ENCODE results near the gene CLCN3. TPM values are rescaled to one million over a fixed set of nuclear protein-coding genes. Genes with fewer than 3 reads are reported as not detected.

The CLCN3 gene
- total RNA-seq, 1 donor from 2014 or later: 57.4 TPM

DNA sequence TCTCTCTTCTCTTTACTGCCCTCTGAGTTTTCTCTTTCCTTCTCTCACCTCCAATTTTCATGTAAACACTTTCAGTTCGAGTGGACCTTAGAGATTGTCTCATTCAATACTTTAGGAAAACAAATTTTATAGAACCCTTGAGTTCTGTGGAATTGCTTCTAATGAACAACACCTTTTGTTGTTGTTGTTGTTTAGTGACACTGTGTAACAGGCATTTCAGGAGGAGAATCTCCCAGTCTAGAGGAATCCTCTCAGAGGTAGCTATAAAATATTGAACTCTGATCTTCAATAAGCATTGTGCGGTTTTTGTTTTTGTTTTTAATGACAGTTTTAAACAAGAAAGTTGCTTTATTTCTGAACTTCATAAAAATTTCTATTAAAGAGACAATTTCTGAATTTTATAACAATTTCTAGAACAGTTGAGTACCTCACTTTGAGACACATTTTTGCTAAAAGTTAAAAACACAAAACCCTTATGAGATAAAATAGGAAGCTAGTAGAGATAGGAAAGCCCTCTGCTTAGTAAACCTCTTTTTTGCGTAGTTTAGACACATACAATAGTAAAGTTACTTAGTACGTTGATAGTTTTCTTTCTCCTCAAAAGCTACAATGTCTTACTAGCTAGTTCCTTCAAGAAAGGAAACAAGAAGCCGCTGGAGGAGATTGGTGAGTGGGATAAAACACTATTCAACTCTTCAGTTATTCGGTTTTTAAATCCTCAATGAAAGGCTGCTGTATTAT, 38.8 kb downstream of the CLCN3 start:
- Mint-ChIP-seq H3K27ac (peak overlapping the region; percentile 99), H3K9me3 (no peaks in the 10 kb centered on the region), H3K36me3 (peaks cover 6% of the 10 kb centered on the region), H3K4me3 (peak overlapping the region; percentile 15), H3K27me3 (ENCODE audit: low read depth) (no peaks in the 10 kb centered on the region), H3K4me1 (peaks cover 41% of the 10 kb centered on the region)
- TF ChIP-seq, protein P1, sequence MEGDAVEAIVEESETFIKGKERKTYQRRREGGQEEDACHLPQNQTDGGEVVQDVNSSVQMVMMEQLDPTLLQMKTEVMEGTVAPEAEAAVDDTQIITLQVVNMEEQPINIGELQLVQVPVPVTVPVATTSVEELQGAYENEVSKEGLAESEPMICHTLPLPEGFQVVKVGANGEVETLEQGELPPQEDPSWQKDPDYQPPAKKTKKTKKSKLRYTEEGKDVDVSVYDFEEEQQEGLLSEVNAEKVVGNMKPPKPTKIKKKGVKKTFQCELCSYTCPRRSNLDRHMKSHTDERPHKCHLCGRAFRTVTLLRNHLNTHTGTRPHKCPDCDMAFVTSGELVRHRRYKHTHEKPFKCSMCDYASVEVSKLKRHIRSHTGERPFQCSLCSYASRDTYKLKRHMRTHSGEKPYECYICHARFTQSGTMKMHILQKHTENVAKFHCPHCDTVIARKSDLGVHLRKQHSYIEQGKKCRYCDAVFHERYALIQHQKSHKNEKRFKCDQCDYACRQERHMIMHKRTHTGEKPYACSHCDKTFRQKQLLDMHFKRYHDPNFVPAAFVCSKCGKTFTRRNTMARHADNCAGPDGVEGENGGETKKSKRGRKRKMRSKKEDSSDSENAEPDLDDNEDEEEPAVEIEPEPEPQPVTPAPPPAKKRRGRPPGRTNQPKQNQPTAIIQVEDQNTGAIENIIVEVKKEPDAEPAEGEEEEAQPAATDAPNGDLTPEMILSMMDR (IDR thresholded peaks at IDR 0.05; ENCODE audit: unreplicated experiment): no peak
- no peak for DNase-seq (ENCODE audit: low spot score in 2 of 2, unreplicated experiment in 2 of 2)

DNA sequence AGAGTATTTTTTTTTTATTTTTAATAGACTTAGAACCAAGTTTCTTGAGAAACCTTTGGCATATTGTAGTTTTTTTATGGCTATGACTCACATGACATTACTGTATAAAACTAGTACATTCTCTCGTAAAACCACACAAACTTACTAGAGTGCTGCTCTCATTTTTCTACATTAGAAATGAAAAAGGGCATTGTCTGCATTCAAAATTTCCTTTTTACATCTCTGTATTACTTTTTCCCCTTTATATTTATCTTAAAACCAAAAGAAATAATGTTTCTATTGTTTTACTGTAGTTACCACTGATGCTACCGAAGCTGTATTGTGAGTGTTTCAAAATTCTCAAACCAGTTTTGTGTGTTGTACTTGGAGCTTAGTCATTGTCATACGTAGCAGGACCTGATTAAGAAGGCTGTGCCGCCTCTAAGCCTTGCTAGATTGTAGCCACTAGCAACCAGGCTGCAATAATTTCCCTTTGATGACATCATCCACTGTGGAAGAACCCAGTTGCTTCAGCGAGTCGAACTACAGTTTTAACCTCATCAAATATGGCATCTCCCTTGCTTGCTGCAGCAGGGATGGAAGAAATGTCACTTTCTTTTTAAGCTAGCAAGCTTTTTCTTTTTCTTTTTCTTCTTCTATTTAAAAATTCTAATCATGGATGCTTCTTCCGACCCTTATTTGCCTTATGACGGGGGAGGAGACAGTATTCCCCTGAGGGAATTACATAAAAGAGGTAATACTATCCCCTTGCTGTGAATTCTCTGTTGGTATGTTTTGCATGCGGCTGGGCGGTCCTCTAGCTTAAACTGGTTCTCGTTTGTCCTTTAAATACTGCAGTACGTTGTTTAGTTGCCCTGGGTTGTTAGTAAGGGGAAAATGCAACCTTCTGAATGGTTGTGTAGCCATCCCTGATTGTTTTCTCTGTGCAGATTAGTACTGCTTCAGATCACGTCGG, 39.6 kb downstream of the CLCN3 start:
- H3K9me3 Mint-ChIP-seq: no peaks in the 10 kb centered on the region

GRCh38 chr4:169660929-169661328, 40.6 kb downstream of the CLCN3 start:
- peak overlapping the region; percentile 78 for H3K4me3 Mint-ChIP-seq
- no peaks in the 10 kb centered on the region for H3K9me3 Mint-ChIP-seq
- H3K36me3 Mint-ChIP-seq: peaks cover 4% of the 10 kb centered on the region
- no peak for DNase-seq (ENCODE audit: low spot score in 2 of 2, unreplicated experiment in 2 of 2)
- TF ChIP-seq, protein P1 (IDR thresholded peaks at IDR 0.05; ENCODE audit: unreplicated experiment): no peak
- peak overlapping the region; percentile 99 for H3K27ac Mint-ChIP-seq
- H3K4me1 Mint-ChIP-seq: peaks cover 54% of the 10 kb centered on the region
- H3K27me3 Mint-ChIP-seq (ENCODE audit: low read depth): no peaks in the 10 kb centered on the region

More for the DNA sequence above, 39.6 kb downstream of the CLCN3 start:
- H3K36me3 Mint-ChIP-seq: peaks cover 4% of the 10 kb centered on the region
- peaks cover 48% of the 10 kb centered on the region for H3K4me1 Mint-ChIP-seq
- peak overlapping the region; percentile 99 for H3K27ac Mint-ChIP-seq
- no peaks in the 10 kb centered on the region for H3K27me3 Mint-ChIP-seq (ENCODE audit: low read depth)
- TF ChIP-seq, protein P1 (IDR thresholded peaks at IDR 0.05; ENCODE audit: unreplicated experiment): no peak
- H3K4me3 Mint-ChIP-seq: peak overlapping the region; percentile 78
- DNase-seq (ENCODE audit: low spot score in 2 of 2, unreplicated experiment in 2 of 2): peak; percentile 47 to 49

GRCh38 chr4:169661761-169662160, 41.4 kb downstream of the CLCN3 start:
- Mint-ChIP-seq H3K27ac (peak overlapping the region; percentile 92), H3K27me3 (ENCODE audit: low read depth) (no peaks in the 10 kb centered on the region), H3K4me3 (peak overlapping the region; percentile 46), H3K36me3 (peaks cover 7% of the 10 kb centered on the region), H3K4me1 (peaks cover 54% of the 10 kb centered on the region), H3K9me3 (peaks cover 7% of the 10 kb centered on the region)
- DNase-seq (ENCODE audit: low spot score in 2 of 2, unreplicated experiment in 2 of 2): no peak
- TF ChIP-seq, protein P1 (IDR thresholded peaks at IDR 0.05; ENCODE audit: unreplicated experiment): no peak

GRCh38 chr4:169662206-169662605, 41.8 kb downstream of the CLCN3 start:
- TF ChIP-seq, protein P1 (IDR thresholded peaks at IDR 0.05; ENCODE audit: unreplicated experiment): no peak
- Mint-ChIP-seq H3K36me3 (peaks cover 9% of the 10 kb centered on the region), H3K27ac (peak overlapping the region; percentile 92), H3K9me3 (peaks cover 8% of the 10 kb centered on the region), H3K4me1 (peaks cover 54% of the 10 kb centered on the region), H3K4me3 (no peak overlapping the region), H3K27me3 (ENCODE audit: low read depth) (no peaks in the 10 kb centered on the region)
- no peak for DNase-seq (ENCODE audit: low spot score in 2 of 2, unreplicated experiment in 2 of 2)
